Embryonic facial prominence (tissue), 1 donor: ENCODE measurements around the gene TMC6.
"Not testable (repeated sequence)": the region's sequence is repeated elsewhere in the genome, so short reads cannot be mapped to it uniquely, and the experiment has no call there.

Experiments used
- DNase-seq: peaks from one replicate; pipeline ENCODE4 v3.0.0-alpha.2; 2016; ENCODE audit errors: extremely low spot score

The TMC6 gene, protein sequence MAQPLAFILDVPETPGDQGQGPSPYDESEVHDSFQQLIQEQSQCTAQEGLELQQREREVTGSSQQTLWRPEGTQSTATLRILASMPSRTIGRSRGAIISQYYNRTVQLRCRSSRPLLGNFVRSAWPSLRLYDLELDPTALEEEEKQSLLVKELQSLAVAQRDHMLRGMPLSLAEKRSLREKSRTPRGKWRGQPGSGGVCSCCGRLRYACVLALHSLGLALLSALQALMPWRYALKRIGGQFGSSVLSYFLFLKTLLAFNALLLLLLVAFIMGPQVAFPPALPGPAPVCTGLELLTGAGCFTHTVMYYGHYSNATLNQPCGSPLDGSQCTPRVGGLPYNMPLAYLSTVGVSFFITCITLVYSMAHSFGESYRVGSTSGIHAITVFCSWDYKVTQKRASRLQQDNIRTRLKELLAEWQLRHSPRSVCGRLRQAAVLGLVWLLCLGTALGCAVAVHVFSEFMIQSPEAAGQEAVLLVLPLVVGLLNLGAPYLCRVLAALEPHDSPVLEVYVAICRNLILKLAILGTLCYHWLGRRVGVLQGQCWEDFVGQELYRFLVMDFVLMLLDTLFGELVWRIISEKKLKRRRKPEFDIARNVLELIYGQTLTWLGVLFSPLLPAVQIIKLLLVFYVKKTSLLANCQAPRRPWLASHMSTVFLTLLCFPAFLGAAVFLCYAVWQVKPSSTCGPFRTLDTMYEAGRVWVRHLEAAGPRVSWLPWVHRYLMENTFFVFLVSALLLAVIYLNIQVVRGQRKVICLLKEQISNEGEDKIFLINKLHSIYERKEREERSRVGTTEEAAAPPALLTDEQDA

DNA sequence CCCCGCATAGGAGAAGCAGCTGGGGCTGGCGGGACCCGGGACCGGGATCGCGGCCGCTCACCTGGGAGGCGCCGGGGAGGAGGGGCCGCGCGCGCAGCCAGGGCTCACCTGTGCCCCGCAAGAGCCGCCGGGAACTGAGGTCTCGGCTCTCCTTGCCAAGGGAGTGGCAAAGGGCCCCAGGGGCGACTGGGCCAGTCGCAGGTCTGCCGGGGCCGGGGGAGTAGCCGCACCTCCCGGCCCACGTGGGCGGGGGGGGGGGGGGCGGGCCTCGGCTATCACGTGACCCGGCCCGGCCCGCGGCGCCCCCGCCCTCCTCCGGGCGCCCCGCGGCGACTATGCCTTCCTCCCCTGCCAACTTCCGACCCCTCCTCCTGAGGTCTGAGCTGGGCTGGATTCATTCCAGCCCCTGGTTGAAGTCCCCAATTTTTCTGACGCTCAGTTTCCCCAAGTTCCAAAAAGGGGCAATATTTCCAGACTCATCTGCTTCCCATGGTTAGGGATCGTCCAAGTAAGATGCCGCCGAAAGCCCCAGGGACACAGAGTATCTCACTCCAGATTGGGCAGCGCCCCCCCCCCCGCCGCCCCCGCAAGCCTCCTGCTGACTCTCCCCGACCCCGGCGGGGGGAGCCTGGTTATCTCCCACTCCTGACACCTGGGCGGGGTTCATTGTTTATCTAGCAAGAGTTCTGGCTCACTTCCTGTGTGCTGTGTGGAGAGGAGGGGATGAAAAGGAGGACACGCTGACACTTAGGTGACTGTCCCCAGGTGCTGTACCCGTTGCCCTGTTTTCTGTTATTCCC, at the start of gene TMC6:
TMC6 (minus strand) TSS at position 205 of the 800 bp plus-strand sequence. CDS start 1,923 bp downstream, outside the sequence.
- DNase-seq = no peak

DNA sequence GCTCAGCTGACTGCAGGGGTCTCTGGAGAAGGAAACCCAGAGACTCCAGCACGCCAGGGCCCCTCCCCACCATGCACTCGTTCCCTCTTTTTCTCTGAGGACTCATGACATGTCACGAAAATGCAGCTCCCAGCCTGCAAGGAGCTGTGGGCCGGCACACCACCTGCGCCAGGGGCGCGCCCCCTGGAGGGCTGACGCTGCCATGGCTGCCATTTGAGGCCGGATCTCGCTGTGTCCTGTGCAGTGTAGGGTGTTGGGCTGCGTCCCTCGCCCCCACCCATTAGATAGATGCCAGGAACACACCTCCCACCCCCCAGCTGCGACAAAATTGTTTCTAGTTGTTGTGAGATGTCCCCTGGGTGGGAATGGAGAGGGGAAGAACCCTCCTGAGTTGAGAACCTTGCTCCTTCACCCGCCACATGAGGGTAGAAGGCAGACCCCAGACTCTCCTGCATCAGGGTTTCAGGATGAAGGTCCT, 48.0 kb upstream of the TMC6 start:
- no peak for DNase-seq

DNA sequence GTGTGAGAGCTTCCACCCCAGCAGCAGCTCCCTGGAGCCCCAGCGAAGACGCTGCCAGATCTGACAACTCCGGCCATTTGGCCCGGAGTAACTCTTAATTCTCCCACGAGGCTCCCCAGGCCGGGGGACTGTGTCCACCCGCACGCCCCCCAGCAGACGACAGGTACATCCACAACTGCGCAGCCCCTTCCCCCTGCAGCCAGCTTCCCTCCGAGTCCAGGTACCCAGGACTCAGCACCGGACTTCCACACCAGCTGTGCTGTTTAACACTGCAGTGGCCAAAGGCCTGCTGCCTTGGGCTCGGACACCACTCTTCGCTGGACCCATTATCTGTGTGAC, 47.1 kb upstream of the TMC6 start:
- DNase-seq = no peak

DNA sequence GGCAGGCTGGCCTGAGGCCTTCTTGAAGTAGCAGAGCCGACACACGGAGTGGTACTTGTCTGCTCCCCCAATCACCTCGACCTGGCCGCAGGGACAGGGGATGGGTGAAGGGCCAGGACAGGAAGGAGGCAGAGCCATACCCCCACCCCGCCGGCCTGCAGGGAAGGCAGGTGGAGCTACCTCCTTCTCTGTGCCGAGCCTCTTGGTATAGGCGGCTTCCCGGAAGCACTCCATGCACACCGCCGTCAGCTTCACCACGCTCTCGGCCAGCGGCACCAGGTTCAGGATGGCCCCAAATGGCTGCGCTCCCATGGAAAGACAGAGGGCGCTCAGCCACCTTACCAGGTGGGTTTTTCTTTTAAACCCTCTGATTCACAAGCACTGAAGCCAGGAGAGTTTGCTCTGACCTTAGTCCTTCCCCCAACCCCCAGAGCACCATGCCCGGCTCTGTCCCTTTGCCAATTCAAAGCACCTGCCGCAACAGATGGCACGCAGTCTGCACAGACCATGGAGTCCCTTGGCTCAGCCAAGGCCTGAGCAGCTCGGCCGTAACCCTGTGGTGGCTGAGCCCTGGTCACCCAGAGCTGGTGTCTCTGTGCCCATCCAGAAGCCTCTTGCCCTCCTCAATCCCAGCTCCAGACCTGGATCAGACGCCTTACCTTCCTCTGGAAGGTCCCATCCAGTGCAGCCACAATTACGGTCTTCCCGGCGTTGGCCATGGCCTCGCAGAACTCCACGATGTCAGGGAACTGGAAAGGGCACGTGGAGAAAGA, 46.5 kb upstream of the TMC6 start:
- DNase-seq = no peak

DNA sequence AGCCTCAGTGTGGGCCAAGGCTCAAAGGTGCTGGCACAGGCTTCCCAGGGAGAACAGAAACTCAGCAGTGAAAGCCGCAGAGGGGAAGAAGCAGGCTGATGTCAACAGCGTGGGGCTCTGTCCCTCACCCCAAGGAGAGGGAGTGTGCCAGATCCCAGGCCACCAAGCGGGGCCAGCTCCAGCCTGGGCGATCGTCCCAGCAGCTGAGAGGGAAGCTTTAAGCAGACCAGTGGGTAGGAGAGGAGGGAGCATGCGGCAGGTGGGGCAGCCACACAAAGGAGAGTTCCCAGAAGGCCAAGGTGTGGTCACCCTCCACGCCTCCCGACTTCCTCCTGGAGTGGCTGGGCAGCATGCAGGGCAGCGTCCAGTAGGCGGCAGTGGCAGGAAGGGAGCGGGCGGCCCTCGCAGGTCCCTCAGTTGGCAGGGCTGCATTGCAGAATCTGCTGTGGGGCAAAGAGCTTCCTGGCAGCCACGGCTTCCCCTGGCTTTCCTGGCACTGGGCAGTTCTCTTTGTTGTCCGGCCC, 45.9 kb upstream of the TMC6 start:
- no peak for DNase-seq

DNA sequence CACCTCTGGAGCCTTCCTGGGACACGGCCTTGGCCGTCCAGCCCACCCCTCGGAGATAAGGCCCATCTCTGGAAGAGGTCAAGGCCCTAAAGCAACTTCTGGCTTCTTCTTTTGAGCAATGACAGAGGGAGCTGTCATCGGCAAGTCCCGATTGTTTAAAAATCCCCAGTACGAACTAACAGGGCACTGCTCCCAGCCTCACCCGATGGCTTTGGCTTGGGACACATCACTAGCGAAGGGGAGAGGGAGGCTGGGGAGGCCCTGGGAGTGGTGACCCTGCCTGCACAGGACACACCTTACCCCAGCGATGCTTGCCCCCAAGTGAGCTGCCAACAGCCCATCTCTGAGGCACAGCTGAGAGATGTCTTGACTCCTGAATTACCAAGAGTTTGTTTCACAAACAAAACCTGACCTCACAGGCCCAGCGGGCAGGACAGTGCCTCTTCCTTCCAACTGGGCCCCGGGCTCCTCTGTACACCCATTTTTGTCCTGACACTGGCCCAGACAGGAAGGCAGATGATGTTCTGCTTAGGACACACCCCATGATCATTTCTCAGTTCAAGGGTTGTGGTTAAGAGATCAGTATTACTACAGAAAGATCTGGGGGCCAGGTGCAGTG, 44.7 kb upstream of the TMC6 start:
- no peak for DNase-seq

DNA sequence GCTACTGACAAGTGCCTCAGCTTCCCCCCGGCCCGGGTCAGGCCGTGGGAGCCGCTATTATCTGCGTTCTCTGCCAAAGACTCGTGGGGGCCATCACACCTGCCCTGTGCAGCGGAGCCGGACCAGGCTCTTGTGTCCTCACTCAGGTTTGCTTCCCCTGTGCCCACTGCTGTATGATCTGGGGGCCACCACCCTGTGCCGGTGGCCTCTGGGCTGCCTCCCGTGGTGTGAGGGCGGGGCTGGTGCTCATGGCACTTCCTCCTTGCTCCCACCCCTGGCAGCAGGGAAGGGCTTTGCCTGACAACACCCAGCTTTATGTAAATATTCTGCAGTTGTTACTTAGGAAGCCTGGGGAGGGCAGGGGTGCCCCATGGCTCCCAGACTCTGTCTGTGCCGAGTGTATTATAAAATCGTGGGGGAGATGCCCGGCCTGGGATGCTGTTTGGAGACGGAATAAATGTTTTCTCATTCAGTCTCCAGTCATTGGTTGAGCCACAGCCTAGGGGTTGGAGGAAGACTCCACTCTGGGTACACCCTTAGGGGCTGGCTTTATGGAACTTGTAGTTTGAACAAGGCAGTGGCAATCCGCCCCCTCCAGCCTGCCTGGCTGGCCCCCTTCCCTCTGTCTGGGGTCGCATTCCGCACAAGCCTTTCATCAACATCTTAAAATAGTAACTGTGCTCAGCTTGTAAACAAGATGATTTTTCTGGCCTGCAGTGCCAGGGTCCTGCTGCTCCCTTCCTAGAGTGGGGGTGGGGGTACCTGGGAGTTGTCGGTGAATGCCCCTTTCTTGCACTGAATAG, 43.9 kb upstream of the TMC6 start:
- DNase-seq = no peak

DNA sequence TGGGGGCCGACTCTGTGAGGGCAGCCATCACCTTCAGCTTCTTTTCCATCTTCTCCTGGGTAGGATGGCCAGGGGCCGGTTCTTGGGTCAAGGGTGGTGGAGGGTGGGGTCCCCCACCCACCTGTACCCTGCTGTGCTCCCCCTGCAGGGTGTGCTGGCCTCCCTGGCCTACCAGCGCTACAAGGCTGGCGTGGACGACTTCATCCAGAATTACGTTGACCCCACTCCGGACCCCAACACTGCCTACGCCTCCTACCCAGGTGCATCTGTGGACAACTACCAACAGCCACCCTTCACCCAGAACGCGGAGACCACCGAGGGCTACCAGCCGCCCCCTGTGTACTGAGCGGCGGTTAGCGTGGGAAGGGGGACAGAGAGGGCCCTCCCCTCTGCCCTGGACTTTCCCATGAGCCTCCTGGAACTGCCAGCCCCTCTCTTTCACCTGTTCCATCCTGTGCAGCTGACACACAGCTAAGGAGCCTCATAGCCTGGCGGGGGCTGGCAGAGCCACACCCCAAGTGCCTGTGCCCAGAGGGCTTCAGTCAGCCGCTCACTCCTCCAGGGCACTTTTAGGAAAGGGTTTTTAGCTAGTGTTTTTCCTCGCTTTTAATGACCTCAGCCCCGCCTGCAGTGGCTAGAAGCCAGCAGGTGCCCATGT, 43.2 kb upstream of the TMC6 start:
- DNase-seq = not testable (repeated sequence)

DNA sequence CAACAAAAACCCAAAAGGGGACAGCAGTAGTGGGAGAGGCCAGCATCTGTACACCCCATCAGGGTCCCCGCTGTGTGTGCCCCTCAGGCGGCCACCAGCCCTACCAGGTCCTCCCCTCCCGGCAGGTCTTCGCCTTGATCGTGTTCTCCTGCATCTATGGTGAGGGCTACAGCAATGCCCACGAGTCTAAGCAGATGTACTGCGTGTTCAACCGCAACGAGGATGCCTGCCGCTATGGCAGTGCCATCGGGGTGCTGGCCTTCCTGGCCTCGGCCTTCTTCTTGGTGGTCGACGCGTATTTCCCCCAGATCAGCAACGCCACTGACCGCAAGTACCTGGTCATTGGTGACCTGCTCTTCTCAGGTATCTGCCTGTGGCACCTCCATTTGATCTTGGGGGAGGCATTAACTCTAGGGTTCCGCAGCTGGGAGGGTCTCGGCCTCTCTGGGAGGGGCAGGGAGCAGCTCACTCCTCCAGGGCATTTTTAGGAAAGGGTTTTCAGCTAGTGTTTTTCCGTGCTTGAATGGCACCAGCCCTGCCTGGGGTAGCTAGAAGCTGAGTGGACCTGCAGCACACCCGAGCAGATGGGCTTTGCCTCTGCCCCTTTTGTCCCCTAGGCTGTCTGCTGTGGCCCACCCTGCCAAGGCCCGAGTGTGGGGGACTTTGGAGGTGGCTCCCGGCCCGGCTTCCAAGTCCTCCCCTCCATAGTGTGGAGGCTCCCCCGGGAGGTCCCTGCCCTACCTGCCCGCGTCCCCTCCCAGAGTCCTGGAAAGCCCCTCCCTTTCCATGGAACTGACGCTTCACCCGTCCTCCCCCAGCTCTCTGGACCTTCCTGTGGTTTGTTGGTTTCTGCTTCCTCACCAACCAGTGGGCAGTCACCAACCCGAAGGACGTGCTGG, 42.4 kb upstream of the TMC6 start:
- DNase-seq = no peak

DNA sequence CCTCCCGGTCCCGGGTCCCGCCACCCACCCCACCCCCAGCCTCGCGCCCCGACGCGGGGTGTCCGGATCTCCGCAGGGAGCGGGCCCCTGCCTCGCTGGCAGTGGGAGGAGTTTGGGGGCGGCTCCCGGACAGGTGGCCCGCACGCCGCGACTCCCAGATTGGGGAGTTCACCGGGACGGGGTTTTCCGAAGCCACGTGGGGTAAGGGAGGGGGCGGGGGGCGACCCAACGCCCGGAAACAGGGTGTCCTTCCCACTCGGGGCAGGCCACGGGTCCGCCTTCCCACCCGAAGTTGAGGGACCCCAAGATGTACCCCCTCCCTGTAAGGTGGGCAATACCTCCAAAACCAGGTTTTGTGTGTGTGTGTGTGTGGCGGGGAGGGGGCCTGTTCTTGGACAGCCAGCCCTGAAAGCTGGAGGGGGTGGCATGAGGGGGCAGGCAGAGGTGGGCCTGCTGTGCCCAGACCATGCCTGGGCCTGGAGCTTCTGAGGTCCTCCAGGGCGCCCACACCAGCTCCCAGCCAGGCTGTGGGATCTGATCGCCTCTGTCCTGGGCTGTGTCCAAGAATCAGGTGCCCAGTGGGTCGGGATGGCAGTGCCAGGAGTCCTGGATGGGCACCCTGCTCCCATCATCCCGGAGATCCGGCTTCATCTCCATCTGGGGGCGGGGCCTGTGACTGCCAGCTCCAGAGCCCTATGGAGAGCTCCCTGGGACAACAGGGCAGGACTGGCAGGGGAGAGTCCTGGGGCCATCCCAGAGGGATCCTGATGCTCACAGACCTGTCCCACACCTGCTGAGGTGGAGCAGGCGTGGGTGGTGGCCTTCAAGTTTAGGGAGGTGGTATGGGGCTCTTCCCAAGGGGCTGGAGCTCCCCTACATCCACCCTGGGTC, 40.6 kb upstream of the TMC6 start:
- DNase-seq = no peak

DNA sequence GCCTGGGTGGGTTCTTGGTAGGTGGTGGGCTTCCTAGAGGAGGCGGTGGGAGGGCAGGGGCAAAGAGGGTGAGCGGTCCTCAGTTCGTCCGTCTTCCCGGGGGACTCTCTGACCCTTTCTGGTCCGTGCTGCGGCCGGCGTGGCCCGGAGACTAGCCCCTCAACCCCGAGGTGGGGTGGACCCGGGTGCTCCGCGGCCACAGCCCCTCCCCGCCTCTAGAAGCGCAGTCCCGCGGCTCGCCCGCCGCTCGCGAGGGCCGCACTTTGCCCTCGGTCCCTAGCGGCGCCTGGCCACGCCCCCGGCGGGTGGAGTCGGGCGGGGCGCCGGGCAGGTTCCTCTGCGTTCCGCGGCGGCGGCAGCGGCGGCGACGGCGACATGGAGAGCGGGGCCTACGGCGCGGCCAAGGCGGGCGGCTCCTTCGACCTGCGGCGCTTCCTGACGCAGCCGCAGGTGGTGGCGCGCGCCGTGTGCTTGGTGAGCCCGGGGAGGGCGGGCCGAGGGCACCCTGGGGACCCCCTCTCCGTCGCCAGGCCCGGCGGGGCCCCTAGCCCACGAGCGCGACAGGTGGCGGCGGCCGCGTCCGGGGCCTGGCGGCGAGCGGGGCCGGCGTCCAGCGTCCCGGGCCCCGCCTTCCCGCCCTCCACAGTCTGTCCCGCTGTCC, 39.8 kb upstream of the TMC6 start, which contains the start of gene SYNGR2:
SYNGR2 (plus strand) TSS at position 340 of the 661 bp plus-strand sequence; CDS start at position 376, 36 bp downstream.
- no peak for DNase-seq

DNA sequence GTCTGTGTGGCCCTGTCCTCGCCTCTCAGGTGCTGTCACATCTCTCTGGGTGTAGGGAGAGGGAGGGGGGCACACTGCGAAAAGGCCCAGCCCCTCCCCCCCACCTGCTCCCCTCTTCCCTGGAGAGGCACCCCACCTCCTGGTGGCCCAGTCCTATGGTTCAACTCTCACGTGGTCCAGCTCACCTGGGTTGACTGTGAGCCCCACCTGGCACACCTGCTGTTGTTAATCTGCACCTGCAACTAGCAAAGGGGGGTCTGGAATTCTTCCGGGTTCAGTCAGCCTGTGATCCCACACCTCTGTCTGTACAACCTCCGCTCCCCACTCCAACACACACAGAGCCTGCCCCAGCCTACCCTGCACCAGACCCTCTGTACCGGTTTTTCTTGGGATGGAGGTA, 37.9 kb upstream of the TMC6 start:
- DNase-seq = no peak

DNA sequence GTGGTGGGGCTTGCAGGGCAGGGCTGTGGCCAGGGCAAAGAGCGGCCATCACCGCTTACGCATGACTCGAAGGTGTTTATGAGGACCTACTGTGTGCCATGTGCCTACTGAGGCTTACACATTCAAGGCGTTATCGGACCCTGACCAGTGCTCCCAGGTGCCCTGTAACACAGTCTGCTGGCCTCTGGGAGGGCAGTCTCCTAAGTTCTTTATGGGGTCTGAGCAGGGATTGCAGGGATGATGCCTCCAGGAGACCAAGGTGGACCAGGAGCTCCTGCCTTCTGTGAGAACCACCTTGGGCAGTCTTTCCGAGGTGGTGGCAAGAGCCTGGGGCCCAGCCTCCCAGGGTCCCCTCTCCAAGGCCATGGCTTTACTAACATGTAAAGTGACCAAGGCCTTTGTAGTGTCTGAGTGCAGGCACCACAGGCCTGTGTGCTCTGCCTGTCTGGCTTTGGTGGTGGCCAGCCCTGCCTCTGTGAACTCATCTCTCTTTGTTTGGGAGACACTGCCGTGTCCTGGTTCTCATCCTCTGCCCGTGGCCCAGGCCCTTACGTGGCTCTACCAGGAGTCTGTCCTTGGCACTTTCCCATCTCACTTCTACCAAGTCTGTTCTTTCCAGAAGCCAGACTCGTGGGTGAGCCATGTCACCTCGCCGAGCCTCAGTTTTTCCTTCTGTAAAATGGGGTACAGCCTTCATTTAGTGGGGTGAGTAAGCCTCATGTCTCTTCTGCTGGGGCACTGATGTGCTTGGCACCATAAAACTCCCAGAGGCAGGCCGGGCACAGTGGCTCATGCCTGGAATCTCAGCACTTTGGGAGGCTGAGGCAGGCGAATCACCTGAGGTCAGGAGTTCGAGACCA, 36.4 kb upstream of the TMC6 start:
- no peak for DNase-seq

DNA sequence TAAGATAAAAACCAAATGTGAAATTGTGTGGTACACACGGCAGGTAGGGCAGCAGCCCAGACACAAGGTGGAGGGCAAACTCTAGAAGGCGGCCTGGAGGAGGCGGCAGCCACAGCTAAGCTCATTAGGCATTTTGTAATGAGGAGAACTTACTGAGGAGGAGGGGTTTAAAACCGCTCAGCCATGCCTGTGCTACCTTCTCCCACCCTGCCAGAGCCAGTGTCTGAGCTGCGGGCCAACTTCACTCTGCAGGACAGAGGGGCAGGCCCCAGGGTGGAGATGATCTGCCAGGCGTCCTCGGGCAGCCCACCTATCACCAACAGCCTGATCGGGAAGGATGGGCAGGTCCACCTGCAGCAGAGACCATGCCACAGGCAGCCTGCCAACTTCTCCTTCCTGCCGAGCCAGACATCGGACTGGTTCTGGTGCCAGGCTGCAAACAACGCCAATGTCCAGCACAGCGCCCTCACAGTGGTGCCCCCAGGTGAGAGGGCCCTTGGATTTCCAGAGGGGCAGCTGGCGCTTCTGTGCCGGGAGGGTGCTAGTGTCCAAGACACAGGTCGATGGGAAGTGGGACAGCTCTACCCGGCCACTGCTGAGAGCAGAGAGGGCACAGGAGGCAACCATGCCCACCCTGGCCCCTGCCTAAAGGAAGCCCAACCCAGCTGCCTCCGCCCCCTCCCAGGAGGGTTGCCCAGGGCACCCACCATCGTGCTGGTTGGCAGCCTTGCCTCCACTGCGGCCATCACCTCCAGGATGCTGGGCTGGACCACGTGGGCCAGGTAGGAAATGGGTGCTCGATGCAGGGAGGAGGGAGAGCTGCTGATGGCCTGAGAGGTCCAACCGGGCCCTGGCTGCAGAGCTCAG, 35.6 kb upstream of the TMC6 start:
- DNase-seq = no peak
